Measurements from ENCODE around the gene ROMO1.
A peak's percentile ranks its signal among the peaks of the same experiment; 100 is the strongest.
"Not testable (repeated sequence)": the region's sequence is repeated elsewhere in the genome, so short reads cannot be mapped to it uniquely, and the experiment has no call there.

The ROMO1 gene

GRCh38 chr20:35709259-35709658 lies 10.1 kb downstream of the ROMO1 start:
- Histone ChIP-seq H3K9me3 (no peaks in the 10 kb centered on the region), H3K4me1 (peaks cover 25% of the 10 kb centered on the region), H3K4me3 (no peak overlapping the region), H3K36me3 (replicated peaks) (peaks cover 93% of the 10 kb centered on the region), H3K27me3 (ENCODE audit: low read depth) (no peaks in the 10 kb centered on the region)
- peak; percentile 62 to 95 for DNase-seq (ENCODE audit: low spot score in 2 of 2)
- in situ Hi-C loops (cut with MboI; ENCODE audit: low sequenced_read_pairs), result no loop called here

GRCh38 chr20:35710039-35710438 lies 10.8 kb downstream of the ROMO1 start:
- H3K4me3 ChIP-seq, result no peak overlapping the region
- H3K9me3 ChIP-seq, result no peaks in the 10 kb centered on the region
- H3K27me3 ChIP-seq (ENCODE audit: low read depth), result no peaks in the 10 kb centered on the region
- H3K4me1 ChIP-seq, result peaks cover 25% of the 10 kb centered on the region
- in situ Hi-C loops (cut with MboI; ENCODE audit: low sequenced_read_pairs), result no loop called here
- peaks cover 93% of the 10 kb centered on the region for H3K36me3 ChIP-seq (replicated peaks)
- DNase-seq (ENCODE audit: low spot score in 2 of 2), result no peak

GRCh38 chr20:35710884-35711587 lies 11.8 kb downstream of the ROMO1 start:
- in situ Hi-C loops (cut with MboI; ENCODE audit: low sequenced_read_pairs), result no loop called here
- Histone ChIP-seq H3K9me3 (no peaks in the 10 kb centered on the region), H3K36me3 (replicated peaks) (peaks cover 93% of the 10 kb centered on the region), H3K4me1 (peaks cover 25% of the 10 kb centered on the region), H3K27me3 (ENCODE audit: low read depth) (no peaks in the 10 kb centered on the region), H3K4me3 (no peak overlapping the region)
- no peak for DNase-seq (ENCODE audit: low spot score in 2 of 2)

- H3K36me3 ChIP-seq (replicated peaks), result peaks cover 93% of the 10 kb centered on the region
- no peak overlapping the region for H3K4me3 ChIP-seq
- in situ Hi-C loops (cut with MboI; ENCODE audit: low sequenced_read_pairs), result no loop called here
- DNase-seq (ENCODE audit: low spot score in 2 of 2), result no peak
- no peaks in the 10 kb centered on the region for H3K27me3 ChIP-seq (ENCODE audit: low read depth)
- no peaks in the 10 kb centered on the region for H3K9me3 ChIP-seq
- peaks cover 25% of the 10 kb centered on the region for H3K4me1 ChIP-seq
Measured at GRCh38 chr20:35711588-35712209, 12.5 kb downstream of the ROMO1 start.

- H3K9me3 ChIP-seq; DNase-seq (ENCODE audit: low spot score in 2 of 2); H3K4me3 ChIP-seq; H3K27me3 ChIP-seq (ENCODE audit: low read depth); in situ Hi-C loops (cut with MboI; ENCODE audit: low sequenced_read_pairs): not testable (repeated sequence)
- Histone ChIP-seq H3K4me1 (peaks cover 25% of the 10 kb centered on the region), H3K36me3 (replicated peaks) (peaks cover 93% of the 10 kb centered on the region)
Measured at GRCh38 chr20:35713120-35713519, 13.9 kb downstream of the ROMO1 start.

- in situ Hi-C loops (cut with MboI; ENCODE audit: low sequenced_read_pairs), result no loop called here
- Histone ChIP-seq H3K36me3 (replicated peaks) (peaks cover 94% of the 10 kb centered on the region), H3K4me3 (no peak overlapping the region), H3K9me3 (no peaks in the 10 kb centered on the region), H3K4me1 (peaks cover 25% of the 10 kb centered on the region), H3K27me3 (ENCODE audit: low read depth) (no peaks in the 10 kb centered on the region)
- DNase-seq (ENCODE audit: low spot score in 2 of 2), result no peak
Measured at GRCh38 chr20:35714127-35714526, 14.9 kb downstream of the ROMO1 start.

- peaks cover 95% of the 10 kb centered on the region for H3K36me3 ChIP-seq (replicated peaks)
- peaks cover 11% of the 10 kb centered on the region for H3K4me1 ChIP-seq
- no peak for DNase-seq (ENCODE audit: low spot score in 2 of 2)
- no peaks in the 10 kb centered on the region for H3K27me3 ChIP-seq (ENCODE audit: low read depth)
- in situ Hi-C loops (cut with MboI; ENCODE audit: low sequenced_read_pairs), result no loop called here
- H3K9me3 ChIP-seq, result no peaks in the 10 kb centered on the region
- no peak overlapping the region for H3K4me3 ChIP-seq
Measured at GRCh38 chr20:35715652-35716051, 16.4 kb downstream of the ROMO1 start.

- Histone ChIP-seq H3K4me1 (peaks cover 4% of the 10 kb centered on the region), H3K27me3 (ENCODE audit: low read depth) (no peaks in the 10 kb centered on the region), H3K9me3 (no peaks in the 10 kb centered on the region), H3K4me3 (no peak overlapping the region), H3K36me3 (replicated peaks) (peaks cover 95% of the 10 kb centered on the region)
- DNase-seq (ENCODE audit: low spot score in 2 of 2), result no peak
- in situ Hi-C loops (cut with MboI; ENCODE audit: low sequenced_read_pairs), result no loop called here
Measured at GRCh38 chr20:35716330-35716729, 17.1 kb downstream of the ROMO1 start.

- DNase-seq (ENCODE audit: low spot score in 2 of 2); H3K4me1 ChIP-seq: not testable (repeated sequence)
- peaks cover 97% of the 10 kb centered on the region for H3K36me3 ChIP-seq (replicated peaks)
Measured at GRCh38 chr20:35718321-35718720, 19.1 kb downstream of the ROMO1 start.

GRCh38 chr20:35718972-35719635 lies 19.9 kb downstream of the ROMO1 start:
- Histone ChIP-seq H3K9me3 (no peaks in the 10 kb centered on the region), H3K4me3 (no peak overlapping the region), H3K4me1 (no peaks in the 10 kb centered on the region), H3K27me3 (ENCODE audit: low read depth) (no peaks in the 10 kb centered on the region), H3K36me3 (replicated peaks) (peaks cover 99% of the 10 kb centered on the region)
- in situ Hi-C loops (cut with MboI; ENCODE audit: low sequenced_read_pairs), result no loop called here
- DNase-seq (ENCODE audit: low spot score in 2 of 2), result no peak

More at GRCh38 chr20:35718321-35718720, 19.1 kb downstream of the ROMO1 start:
- in situ Hi-C loops (cut with MboI; ENCODE audit: low sequenced_read_pairs); H3K4me3 ChIP-seq; H3K9me3 ChIP-seq; H3K27me3 ChIP-seq (ENCODE audit: low read depth): not testable (repeated sequence)

GRCh38 chr20:35719717-35720116 lies 20.5 kb downstream of the ROMO1 start:
- Histone ChIP-seq H3K4me3 (no peak overlapping the region), H3K9me3 (no peaks in the 10 kb centered on the region), H3K4me1 (no peaks in the 10 kb centered on the region), H3K36me3 (replicated peaks) (peaks cover 99% of the 10 kb centered on the region), H3K27me3 (ENCODE audit: low read depth) (no peaks in the 10 kb centered on the region)
- DNase-seq (ENCODE audit: low spot score in 2 of 2), result no peak
- in situ Hi-C loops (cut with MboI; ENCODE audit: low sequenced_read_pairs), result no loop called here

GRCh38 chr20:35720165-35721123 lies 21.2 kb downstream of the ROMO1 start:
- H3K4me3 ChIP-seq, result no peak overlapping the region
- no peaks in the 10 kb centered on the region for H3K27me3 ChIP-seq (ENCODE audit: low read depth)
- H3K4me1 ChIP-seq, result no peaks in the 10 kb centered on the region
- H3K36me3 ChIP-seq (replicated peaks), result peaks cover 99% of the 10 kb centered on the region
- in situ Hi-C loops (cut with MboI; ENCODE audit: low sequenced_read_pairs), result no loop called here
- H3K9me3 ChIP-seq, result no peaks in the 10 kb centered on the region
- DNase-seq (ENCODE audit: low spot score in 2 of 2), result no peak

GRCh38 chr20:35721219-35721618 lies 22.0 kb downstream of the ROMO1 start:
- no peak for DNase-seq (ENCODE audit: low spot score in 2 of 2)
- in situ Hi-C loops (cut with MboI; ENCODE audit: low sequenced_read_pairs), result no loop called here
- Histone ChIP-seq H3K36me3 (replicated peaks) (peaks cover 99% of the 10 kb centered on the region), H3K4me1 (no peaks in the 10 kb centered on the region), H3K9me3 (no peaks in the 10 kb centered on the region), H3K4me3 (no peak overlapping the region), H3K27me3 (ENCODE audit: low read depth) (no peaks in the 10 kb centered on the region)

All from HAP-1 (cell line).